NCI-H345 treated with DMSO at 0.1 percent for 48 hours (cell line): ENCODE data around the gene NLRP12.
"Not testable (repeated sequence)": the region's sequence is repeated elsewhere in the genome, so short reads cannot be mapped to it uniquely, and the experiment has no call there.

ENCODE experiments used
- DNase-seq: peaks from one replicate; lab custom pipeline; 2025; ENCODE audit not compliant: unreplicated experiment; lab: John Stamatoyannopoulos, UW

Gene NLRP12

GRCh38 chr19:53781332-53781731, 42.8 kb downstream of the NLRP12 start:
- DNase-seq = not testable (repeated sequence)

- DNase-seq = no peak
Observed at GRCh38 chr19:53780506-53780905, 43.6 kb downstream of the NLRP12 start.

DNA sequence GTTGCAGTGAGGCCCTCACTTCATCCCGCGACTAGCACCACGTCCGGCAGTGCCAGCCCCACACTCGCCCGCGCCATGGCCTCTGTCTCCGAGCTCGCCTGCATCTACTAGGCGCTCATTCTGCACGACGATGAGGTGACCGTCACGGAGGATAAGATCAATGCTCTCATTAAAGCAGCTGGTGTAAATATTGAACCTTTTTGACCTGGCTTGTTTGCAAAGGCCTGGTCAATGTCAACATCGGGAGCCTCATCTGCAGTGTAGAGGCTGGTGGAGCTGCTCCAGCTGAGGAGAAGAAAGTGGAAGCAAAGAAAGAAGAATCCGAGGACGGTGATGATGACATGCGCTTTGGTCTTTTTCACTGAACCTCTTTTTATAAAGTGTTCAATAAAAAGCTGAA, 48.6 kb downstream of the NLRP12 start:
- no peak for DNase-seq

- not testable (repeated sequence) for DNase-seq
Observed at GRCh38 chr19:53774491-53774890, 49.6 kb downstream of the NLRP12 start.

DNA sequence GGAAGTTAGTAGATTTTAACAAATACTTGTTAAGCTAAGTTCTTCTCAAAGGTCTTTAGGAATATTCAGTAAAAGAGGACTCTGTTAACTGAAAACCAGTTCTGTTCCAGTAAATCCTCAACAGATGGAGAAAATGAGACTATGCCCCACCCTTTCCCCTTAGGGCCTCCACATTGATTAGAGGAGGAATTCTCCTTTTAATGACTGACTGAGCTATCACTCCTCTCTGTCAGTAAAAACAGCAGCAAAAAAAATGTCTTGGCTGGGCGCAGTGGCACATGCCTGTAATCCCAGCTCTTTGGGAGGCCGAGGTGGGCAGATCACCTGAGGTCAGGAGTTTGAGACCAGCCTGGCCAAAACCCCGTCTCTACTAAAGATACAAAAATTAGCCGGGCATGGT, 50.1 kb downstream of the NLRP12 start:
- DNase-seq = no peak

DNA sequence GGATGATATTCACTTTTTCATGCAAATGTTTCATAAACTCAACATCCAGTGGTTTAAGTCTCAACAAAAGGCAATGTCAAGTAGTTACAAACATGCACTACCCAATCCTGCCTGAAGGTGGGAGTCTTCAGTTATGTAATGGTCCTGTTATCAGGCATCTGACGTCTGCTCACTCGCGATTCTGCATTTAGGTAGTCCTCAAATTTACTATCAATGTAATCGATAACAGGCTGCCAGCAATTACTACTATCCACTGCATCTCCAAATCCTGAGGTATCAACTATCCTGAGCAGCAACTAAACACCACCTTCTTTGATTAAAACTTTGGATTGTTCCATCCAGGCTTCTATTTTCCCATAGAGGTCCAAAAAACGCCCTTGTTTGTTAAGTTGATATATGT, 51.2 kb downstream of the NLRP12 start:
- no peak for DNase-seq

DNA sequence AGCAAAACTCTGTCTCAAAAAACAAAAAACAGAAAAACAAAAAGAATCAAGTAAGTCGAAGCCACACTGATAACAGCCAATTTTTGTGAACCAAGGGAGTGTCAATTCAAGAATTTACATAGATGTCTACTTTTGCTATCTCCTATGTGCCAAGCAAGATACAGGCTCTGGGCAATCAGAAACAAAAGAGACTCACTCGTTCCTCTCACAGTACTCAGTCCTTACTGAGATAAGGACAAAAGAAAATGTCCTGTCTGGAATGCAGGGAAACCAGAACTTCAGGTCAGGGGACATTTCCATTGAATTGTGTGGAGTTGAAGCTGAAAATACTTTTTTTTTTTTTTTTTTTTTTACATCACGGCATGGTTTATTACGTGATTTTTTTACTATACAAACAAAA, 53.0 kb downstream of the NLRP12 start:
- DNase-seq = no peak

DNA sequence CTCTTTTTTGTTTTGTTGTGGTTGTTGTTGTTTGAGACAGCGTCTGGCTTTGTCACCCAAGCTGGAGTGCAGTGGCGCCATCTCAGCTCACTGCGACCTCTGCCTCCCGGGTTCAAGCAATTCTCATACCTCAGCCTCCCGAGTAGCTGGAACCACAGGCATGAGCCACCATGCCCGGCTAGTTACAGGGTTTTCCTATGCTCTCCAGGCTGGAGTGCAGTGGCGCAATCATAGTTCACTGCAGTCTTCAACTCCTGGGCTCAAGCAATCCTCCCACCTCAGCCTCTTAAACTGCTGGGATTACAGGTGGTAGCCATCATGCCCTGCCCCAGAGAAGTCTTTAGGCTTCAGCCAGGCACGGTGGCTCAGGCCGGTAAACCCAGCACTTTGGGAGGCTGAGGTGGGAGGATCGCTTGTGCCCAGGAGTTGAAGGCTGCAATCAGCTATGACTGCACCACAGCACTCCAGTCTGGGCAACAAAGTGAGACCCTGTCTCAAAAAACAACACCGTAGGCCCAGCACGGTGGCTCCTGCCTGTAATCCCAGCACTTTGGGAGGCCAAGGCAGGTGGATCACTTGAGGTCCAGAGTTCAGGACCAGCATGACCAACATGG, 54.3 kb downstream of the NLRP12 start:
- not testable (repeated sequence) for DNase-seq

DNA sequence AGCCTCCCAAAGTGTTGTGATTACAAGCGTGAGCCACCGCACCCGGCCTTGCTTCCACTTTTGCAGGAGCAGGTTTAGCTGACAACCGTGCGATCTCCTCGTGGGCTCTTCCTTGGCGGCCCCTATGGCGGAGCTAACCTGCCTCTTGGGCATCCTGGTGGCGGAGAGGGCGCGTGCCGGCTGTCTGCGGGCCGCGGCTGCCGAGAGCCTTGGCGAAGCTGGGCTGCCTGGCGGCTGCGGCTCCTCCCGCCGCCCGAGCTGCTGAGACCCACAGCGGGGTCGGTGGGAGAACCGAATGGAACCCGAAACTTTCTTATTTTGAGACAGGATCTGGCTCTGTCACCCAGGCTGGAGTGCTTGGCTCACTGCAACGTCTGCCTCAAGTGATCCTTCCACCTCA, 55.7 kb downstream of the NLRP12 start:
- no peak for DNase-seq

GRCh38 chr19:53758991-53759390, 65.1 kb downstream of the NLRP12 start:
- DNase-seq = not testable (repeated sequence)
